ENCODE results near the gene C12orf60.
A peak's percentile ranks its signal among the peaks of the same experiment; 100 is the strongest.

The C12orf60 gene

GRCh38 chr12:14776236-14776961 lies 27.1 kb upstream of the C12orf60 start:
- no peak for DNase-seq

- DNase-seq: no peak
Measured at GRCh38 chr12:14777271-14777670, 26.2 kb upstream of the C12orf60 start.

GRCh38 chr12:14779834-14780233 lies 23.6 kb upstream of the C12orf60 start:
- no peak for DNase-seq

GRCh38 chr12:14780859-14781258 lies 22.6 kb upstream of the C12orf60 start:
- DNase-seq: no peak

GRCh38 chr12:14781563-14781962 lies 21.9 kb upstream of the C12orf60 start:
- DNase-seq: no peak

- DNase-seq: no peak
Measured at GRCh38 chr12:14782756-14783155, 20.7 kb upstream of the C12orf60 start.

GRCh38 chr12:14784471-14784870 lies 19.0 kb upstream of the C12orf60 start:
- DNase-seq: no peak

- DNase-seq: no peak
Measured at GRCh38 chr12:14785568-14785967, 17.9 kb upstream of the C12orf60 start.

GRCh38 chr12:14795028-14795448 lies 8.4 kb upstream of the C12orf60 start:
- no peak for DNase-seq

- no peak for DNase-seq
Measured at GRCh38 chr12:14802247-14802646, 1.2 kb upstream of the C12orf60 start.

- DNase-seq: no peak
Measured at GRCh38 chr12:14802721-14803010, 804 bp upstream of the C12orf60 start.

GRCh38 chr12:14803830-14804160 lies 325 bp downstream of the C12orf60 start:
- peak; percentile 68 for DNase-seq

GRCh38 chr12:14810167-14810952 lies 6.9 kb downstream of the C12orf60 start:
- DNase-seq: no peak

GRCh38 chr12:14810953-14811483 lies 7.5 kb downstream of the C12orf60 start:
- DNase-seq: no peak

GRCh38 chr12:14811486-14811885 lies 8.0 kb downstream of the C12orf60 start:
- DNase-seq: no peak

GRCh38 chr12:14814014-14814413 lies 10.5 kb downstream of the C12orf60 start, which contains the start of gene SMCO3:
TSS of gene SMCO3 (minus strand) at chr12:14814182. CDS start at chr12:14806680, 7,502 bp downstream.
- no peak for DNase-seq

- no peak for DNase-seq
Measured at GRCh38 chr12:14824012-14824634, 20.7 kb downstream of the C12orf60 start.

- no peak for DNase-seq
Measured at GRCh38 chr12:14825256-14825655, 21.8 kb downstream of the C12orf60 start.

GRCh38 chr12:14826491-14826890 lies 23.0 kb downstream of the C12orf60 start:
- no peak for DNase-seq

GRCh38 chr12:14827043-14827442 lies 23.6 kb downstream of the C12orf60 start:
- DNase-seq: no peak

- DNase-seq: no peak
Measured at GRCh38 chr12:14828892-14829291, 25.4 kb downstream of the C12orf60 start.

GRCh38 chr12:14833336-14833735 lies 29.9 kb downstream of the C12orf60 start:
- no peak for DNase-seq

GRCh38 chr12:14833952-14834351 lies 30.5 kb downstream of the C12orf60 start:
- no peak for DNase-seq
